ENCODE data around the gene MACROD2. TPM values are rescaled to one million over a fixed set of nuclear protein-coding genes. Genes with fewer than 3 reads are reported as not detected.

The MACROD2 gene
- total RNA-seq, 1 experiment from 2014 or later: 3.7 TPM

GRCh38 chr20:14538433-14538832 lies 543.1 kb downstream of the MACROD2 start:
- H3K27me3 ChIP-seq (ENCODE audit: insufficient read depth, low read length): no peaks in the 10 kb centered on the region
- H3K79me2 ChIP-seq (ENCODE audit: insufficient read depth, low read length): no peaks in the 10 kb centered on the region
- CTCF ChIA-PET: no interaction called here
- H2AFZ ChIP-seq (ENCODE audit: low read depth, low read length, poor library complexity, severe bottlenecking): no peak overlapping the region
- DNase-seq (ENCODE audit: low read depth, low spot score) (no peak), ATAC-seq (no peak)
- no peaks in the 10 kb centered on the region for H3K9me2 ChIP-seq (ENCODE audit: insufficient read depth)
- no peaks in the 10 kb centered on the region for H4K20me1 ChIP-seq (ENCODE audit: insufficient read depth)
- no peaks in the 10 kb centered on the region for H3K36me3 ChIP-seq (ENCODE audit: control insufficient read depth in 1 of 2, insufficient read depth in 2 of 2, low read length in 2 of 2)
- RAD21 ChIA-PET (ENCODE audit: low non-redundant PET in 1 of 2, low total read pairs in 2 of 2, uncharacterized antibody in 2 of 2, unreplicated experiment in 2 of 2): no interaction called here
- BruUV-seq (replicated peaks): no TSS peak
- no peak overlapping the region for H3K4me3 ChIP-seq (replicated peaks in 1 of 2; ENCODE audit: low read depth in 1 of 2, low read length in 2 of 2)
- intact Hi-C loops (cut with micrococcal nuclease): no loop called here
- H3K9ac ChIP-seq (ENCODE audit: low read length): no peak overlapping the region
- no peak overlapping the region for H3K27ac ChIP-seq (ENCODE audit: low read depth, low read length)
- H3K4me2 ChIP-seq (ENCODE audit: low read length): no peak overlapping the region
- no peaks in the 10 kb centered on the region for H3K4me1 ChIP-seq (ENCODE audit: control insufficient read depth in 1 of 2, insufficient read depth in 2 of 2, low read length in 2 of 2)
- TF ChIP-seq ZFX (IDR thresholded peaks at IDR 0.05) (no peak), SIN3A (IDR thresholded peaks at IDR 0.05; ENCODE audit: low read depth) (no peak), EGR1 (IDR thresholded peaks at IDR 0.05; ENCODE audit: low read depth) (no peak), RAD21 (IDR thresholded peaks at IDR 0.05; ENCODE audit: low read depth) (no peak), ATF3 (IDR thresholded peaks at IDR 0.05) (no peak), EZH2 (IDR thresholded peaks at IDR 0.05) (no peak), CBX3 (IDR thresholded peaks at IDR 0.05; ENCODE audit: low read depth) (no peak), SP1 (IDR thresholded peaks at IDR 0.05; ENCODE audit: low read depth) (no peak)
- TF ChIP-seq, protein P1, sequence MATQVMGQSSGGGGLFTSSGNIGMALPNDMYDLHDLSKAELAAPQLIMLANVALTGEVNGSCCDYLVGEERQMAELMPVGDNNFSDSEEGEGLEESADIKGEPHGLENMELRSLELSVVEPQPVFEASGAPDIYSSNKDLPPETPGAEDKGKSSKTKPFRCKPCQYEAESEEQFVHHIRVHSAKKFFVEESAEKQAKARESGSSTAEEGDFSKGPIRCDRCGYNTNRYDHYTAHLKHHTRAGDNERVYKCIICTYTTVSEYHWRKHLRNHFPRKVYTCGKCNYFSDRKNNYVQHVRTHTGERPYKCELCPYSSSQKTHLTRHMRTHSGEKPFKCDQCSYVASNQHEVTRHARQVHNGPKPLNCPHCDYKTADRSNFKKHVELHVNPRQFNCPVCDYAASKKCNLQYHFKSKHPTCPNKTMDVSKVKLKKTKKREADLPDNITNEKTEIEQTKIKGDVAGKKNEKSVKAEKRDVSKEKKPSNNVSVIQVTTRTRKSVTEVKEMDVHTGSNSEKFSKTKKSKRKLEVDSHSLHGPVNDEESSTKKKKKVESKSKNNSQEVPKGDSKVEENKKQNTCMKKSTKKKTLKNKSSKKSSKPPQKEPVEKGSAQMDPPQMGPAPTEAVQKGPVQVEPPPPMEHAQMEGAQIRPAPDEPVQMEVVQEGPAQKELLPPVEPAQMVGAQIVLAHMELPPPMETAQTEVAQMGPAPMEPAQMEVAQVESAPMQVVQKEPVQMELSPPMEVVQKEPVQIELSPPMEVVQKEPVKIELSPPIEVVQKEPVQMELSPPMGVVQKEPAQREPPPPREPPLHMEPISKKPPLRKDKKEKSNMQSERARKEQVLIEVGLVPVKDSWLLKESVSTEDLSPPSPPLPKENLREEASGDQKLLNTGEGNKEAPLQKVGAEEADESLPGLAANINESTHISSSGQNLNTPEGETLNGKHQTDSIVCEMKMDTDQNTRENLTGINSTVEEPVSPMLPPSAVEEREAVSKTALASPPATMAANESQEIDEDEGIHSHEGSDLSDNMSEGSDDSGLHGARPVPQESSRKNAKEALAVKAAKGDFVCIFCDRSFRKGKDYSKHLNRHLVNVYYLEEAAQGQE (IDR thresholded peaks at IDR 0.05; ENCODE audit: low read depth): no peak
- POLR2A ChIA-PET: no interaction called here
- H3K9me3 ChIP-seq (ENCODE audit: control insufficient read depth in 1 of 2, insufficient read depth in 1 of 2, low read depth in 1 of 2, low read length in 2 of 2): no peaks in the 10 kb centered on the region

All from HCT116 (cell line).